HuH-7 (cell line): ENCODE results near the gene TYSND1.
A peak's percentile ranks its signal among the peaks of the same experiment; 100 is the strongest.
"Not testable (repeated sequence)": the region's sequence is repeated elsewhere in the genome, so short reads cannot be mapped to it uniquely, and the experiment has no call there.

Experiments used
- DNase-seq: peaks from one replicate; pipeline ENCODE4 v3.0.0; 2011; ENCODE audit warnings: low spot score

Gene TYSND1

GRCh38 chr10:70132098-70133029, 14.1 kb downstream of the TYSND1 start, which contains the start of gene AIFM2:
Gene AIFM2 (minus strand): TSS chr10:70132825. CDS start chr10:70124084, 8,741 bp downstream.
- peak; percentile 73 for DNase-seq

- DNase-seq: no peak
Observed at GRCh38 chr10:70131560-70131937, 15.0 kb downstream of the TYSND1 start.

DNA sequence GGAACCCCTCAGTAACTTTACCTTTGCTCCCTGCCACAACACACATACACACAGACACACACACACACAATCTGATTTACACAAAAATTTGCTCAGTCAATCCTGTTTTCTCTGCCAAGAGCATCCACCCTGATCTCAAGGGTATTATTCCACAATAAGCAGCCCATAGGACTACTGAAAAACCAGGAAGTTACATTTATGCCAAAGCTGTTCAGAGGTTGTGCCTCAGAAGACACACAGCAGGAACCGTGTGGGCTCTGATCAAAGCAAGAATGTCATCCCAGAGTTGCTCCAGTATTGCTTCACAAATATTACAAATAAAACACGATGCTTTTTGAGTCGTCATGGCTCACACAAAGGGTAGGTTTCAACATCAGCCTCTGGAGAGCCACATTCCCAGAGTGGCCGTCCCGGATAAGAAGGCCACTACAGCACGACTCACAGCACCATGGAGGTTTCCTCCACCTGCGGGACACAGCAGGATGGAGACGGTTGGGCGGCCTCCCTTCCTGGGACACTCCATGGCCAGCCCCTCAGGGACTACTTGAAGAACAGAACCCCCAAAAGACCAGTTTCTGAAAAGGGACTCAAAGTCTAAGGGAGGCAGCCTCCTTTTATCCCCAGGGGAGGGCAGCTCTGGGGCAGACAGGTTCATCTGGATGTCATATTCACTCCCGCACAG, 15.5 kb downstream of the TYSND1 start:
- no peak for DNase-seq

- DNase-seq: no peak
Observed at GRCh38 chr10:70126700-70127395, 19.7 kb downstream of the TYSND1 start.

DNA sequence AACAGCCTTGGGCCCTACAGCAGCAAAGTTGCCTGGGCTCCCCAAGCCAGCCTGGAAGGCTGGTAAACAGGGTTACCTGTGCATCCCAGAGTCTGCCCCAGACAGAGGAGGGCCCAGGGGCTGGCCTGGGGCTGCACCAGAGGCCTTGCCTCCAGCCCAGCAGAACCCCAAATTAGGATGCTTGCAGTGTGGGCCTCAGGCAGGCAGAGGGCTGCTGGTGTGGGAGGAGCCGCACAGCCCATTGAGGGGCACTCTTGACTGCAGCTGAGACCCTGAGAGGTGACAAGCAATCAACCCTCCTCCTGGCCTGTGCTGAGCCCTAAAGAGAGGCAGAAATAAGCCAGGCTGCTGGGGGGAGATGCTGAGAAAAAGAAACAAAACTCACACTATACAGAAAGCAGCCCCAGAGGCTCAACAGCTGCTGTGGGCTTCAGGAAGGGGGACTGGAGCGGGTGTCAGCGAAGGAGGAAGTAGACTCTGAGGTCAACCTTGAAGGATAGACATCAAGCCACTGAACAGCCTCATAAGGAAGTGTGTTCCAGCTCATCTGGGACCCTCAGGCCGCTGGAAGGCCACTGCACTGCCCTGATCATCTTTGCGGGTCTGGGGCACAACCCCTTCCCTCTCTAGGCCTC, 20.5 kb downstream of the TYSND1 start:
- no peak for DNase-seq

DNA sequence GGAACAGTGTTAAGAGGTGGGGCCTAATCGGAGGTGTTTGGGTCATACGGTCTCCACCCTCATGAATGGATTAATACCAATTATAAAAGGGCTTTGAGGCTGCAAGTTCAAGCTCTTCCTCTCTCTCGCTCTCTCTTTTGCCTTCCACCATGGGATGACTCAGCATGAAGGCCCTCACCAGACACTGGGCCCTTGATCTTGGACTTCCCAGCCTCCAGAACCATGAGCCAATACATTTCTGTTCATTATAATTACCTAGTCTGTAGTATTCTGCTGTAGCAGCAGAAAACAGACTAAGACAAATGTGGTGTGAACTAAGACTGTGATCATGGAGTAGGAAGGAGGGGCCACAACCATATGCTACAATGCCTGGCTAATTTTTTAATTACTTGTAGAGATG, 21.6 kb downstream of the TYSND1 start:
- no peak for DNase-seq

DNA sequence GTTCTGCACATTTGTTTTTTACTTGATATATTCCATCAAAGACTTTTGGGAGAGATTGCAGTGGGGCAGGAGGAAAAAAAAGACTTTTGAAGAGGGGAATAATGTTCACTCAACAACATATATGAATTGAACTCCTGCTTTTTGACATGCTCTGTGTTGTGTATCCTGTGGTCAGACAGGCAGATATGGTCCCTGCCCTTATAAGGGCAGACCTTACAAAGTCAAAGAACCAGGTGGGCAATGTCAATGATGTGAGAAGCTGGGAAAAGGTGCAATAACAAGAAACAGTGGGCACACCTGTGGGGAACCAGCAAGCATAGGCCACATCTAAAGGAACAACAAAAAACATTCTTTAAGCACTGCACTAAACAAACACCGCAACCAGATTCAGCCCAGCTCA, 22.1 kb downstream of the TYSND1 start:
- no peak for DNase-seq

GRCh38 chr10:70123817-70124216, 22.7 kb downstream of the TYSND1 start:
- DNase-seq: no peak

- DNase-seq: not testable (repeated sequence)
Observed at GRCh38 chr10:70123166-70123565, 23.3 kb downstream of the TYSND1 start.

GRCh38 chr10:70122742-70123141, 23.8 kb downstream of the TYSND1 start:
- DNase-seq: no peak

GRCh38 chr10:70121281-70121949, 25.1 kb downstream of the TYSND1 start:
- DNase-seq: no peak

DNA sequence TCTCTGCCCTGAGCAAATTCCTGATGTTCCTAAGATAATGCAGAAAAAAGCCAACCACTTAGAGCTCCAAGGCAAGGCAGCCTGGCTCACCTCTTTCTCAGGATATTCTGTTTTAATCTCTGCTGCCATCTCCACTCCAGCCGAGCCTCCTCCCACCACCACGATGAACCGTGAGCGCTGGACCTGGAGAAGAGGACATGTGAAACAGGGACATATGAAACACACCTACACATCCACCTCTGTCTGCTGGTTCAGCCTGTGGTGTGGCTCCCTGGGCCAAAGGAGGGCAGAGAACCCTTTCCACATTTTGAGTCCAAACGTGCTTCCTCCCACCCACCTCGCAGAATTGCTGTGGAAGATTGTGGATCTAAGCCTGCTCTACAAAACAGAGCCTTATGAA, 26.1 kb downstream of the TYSND1 start:
- DNase-seq: no peak

DNA sequence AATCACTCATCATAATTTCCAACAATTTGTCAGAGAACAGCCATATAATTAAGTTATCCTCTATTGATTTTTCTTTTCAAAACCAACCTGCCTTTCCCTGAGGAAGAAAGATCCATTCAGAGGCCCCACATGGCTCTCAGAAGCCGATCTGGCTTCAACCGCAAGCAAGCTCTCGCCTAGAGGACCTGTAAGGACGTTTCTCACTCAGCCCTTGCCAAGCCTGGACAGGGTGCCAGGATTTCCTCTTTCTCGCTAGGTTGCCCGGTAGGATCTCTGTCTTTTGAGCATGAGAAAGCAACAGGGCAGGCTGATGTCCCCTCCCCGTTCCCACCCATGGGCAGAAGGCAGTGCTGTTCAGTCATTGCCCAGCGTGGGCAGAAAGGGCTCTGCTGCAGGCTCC, 26.9 kb downstream of the TYSND1 start:
- DNase-seq: no peak

- DNase-seq: no peak
Observed at GRCh38 chr10:70119197-70119596, 27.3 kb downstream of the TYSND1 start.

DNA sequence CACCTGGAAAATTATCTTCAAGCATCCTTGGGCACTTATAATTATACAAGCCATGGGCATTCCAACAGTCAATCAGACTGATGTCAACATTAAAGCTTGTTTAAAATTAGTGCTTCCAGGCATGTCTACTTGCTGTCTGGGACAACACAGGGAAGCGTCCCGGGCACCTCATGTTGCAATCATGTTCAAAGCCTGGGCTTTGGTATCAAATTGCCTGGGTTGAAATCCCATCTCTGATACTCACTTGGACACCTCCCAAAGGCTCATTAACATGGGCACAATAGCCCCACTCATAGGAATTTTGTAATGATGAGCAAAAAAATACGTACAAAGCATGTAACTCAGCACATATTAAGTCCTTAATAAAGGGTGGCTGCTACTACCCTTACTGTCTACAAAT, 28.3 kb downstream of the TYSND1 start:
- no peak for DNase-seq

GRCh38 chr10:70117646-70118045, 28.9 kb downstream of the TYSND1 start:
- no peak for DNase-seq

- DNase-seq: peak; percentile 66
Observed at GRCh38 chr10:70115948-70116682, 30.4 kb downstream of the TYSND1 start.

- no peak for DNase-seq
Observed at GRCh38 chr10:70114902-70115301, 31.6 kb downstream of the TYSND1 start.

DNA sequence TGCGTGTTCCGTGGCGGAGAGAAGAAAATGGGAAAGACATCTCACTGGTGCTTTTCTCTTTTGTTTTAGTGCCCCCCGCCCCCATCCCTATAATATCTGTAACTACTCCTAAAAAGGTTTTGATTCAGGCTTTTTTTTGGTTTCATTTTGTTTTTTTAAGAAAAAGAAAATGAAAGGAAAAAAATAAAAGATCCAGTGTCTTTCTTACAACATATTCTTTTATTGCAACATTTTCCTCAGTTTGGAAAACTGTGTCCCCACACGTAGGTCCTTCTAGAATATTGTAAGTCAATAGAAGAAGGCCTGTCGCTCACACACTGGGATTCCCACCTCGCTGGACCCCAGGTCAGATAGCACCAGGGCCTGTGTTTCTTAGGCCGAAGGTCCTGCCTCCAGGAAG, 34.4 kb downstream of the TYSND1 start:
- no peak for DNase-seq

GRCh38 chr10:70111496-70111895, 35.0 kb downstream of the TYSND1 start:
- DNase-seq: no peak
